Body of pancreas (tissue), 4 donors: ENCODE measurements around the gene AHCYL2.

Source experiments
- POLR2A ChIP-seq, 3 donors: fragments of 450-650 bp; IDR thresholded peaks; one replicate each; pipeline ENCODE4 v1.6.1; 2016; ENCODE audit warnings: antibody characterized with exemption in 3 of 3, mild to moderate bottlenecking in 2 of 3
- TF ChIP-seq, protein P1 (sequence below), 7 experiments: fragments of 450-650 bp in 4 of 7; fragments of 200-600 bp in 3 of 7; sonication (generic) in 3 of 7; IDR thresholded peaks; one replicate each; pipeline ENCODE4 v1.5.1; 2016 to 2019; ENCODE audit warnings: antibody characterized with exemption in 7 of 7

DNA sequence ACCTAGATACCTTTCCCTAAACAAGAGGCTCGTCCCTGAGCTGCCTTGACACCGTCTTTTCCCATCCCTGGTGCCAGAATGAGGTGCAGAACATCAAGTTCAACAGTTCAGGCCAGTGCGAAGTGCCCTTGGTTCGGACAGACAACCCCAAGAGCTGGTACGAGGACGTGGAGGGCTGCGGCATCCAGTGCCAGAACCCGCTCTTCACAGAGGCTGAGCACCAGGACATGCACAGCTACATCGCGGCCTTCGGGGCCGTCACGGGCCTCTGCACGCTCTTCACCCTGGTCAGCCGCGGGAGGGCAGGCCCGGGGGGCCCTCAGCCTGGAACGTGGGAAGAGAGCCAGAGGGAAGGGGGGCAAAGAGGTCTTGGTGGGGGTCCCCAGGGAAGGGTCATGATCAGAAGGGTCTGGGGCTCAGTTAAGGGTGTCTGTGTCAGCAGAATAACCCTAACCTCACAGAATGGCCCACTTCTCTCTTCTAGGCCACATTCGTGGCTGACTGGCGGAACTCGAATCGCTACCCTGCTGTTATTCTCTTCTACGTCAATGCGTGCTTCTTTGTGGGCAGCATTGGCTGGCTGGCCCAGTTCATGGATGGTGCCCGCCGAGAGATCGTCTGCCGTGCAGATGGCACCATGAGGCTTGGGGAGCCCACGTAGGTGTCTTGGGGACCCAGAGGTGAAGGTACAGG lies 19.6 kb upstream of the AHCYL2 start:
- TF ChIP-seq, protein P1, sequence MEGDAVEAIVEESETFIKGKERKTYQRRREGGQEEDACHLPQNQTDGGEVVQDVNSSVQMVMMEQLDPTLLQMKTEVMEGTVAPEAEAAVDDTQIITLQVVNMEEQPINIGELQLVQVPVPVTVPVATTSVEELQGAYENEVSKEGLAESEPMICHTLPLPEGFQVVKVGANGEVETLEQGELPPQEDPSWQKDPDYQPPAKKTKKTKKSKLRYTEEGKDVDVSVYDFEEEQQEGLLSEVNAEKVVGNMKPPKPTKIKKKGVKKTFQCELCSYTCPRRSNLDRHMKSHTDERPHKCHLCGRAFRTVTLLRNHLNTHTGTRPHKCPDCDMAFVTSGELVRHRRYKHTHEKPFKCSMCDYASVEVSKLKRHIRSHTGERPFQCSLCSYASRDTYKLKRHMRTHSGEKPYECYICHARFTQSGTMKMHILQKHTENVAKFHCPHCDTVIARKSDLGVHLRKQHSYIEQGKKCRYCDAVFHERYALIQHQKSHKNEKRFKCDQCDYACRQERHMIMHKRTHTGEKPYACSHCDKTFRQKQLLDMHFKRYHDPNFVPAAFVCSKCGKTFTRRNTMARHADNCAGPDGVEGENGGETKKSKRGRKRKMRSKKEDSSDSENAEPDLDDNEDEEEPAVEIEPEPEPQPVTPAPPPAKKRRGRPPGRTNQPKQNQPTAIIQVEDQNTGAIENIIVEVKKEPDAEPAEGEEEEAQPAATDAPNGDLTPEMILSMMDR (IDR thresholded peaks at IDR 0.05) = no peak
- TF ChIP-seq POLR2A (IDR thresholded peaks at IDR 0.05) = no peak
